ENCODE data around the gene ADAMTSL1. TPM values are rescaled to one million over a fixed set of nuclear protein-coding genes. Genes with fewer than 3 reads are reported as not detected.

Gene ADAMTSL1
- total RNA-seq, 4 donors from 2014 or later = 0.32 to 2.3 (median 1.3) TPM

DNA sequence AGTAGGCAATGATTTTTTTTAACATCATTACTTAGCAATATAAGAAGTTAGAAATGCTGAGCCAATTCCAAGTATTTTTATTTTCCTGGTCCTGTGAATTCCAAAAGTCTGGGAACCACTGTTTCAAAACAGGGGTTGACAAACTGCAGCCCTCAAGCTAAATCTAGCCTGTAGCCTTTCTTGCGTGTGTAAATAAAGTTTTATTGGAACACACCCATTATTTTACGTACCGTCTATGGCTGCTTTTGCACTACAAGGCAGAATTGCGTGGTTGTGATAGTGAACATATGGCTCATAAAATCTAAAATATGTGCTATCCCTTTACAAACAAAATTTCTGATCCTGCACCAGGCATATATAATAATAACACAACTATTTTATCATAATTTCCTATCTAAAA is 280.0 kb downstream of the ADAMTSL1 start:
- no peak overlapping the region for H3K4me3 ChIP-seq
- no peak for DNase-seq (ENCODE audit: low spot score in 2 of 2)
- no peak for TF ChIP-seq POLR2AphosphoS5 (IDR thresholded peaks at IDR 0.05)
- H3K27me3 ChIP-seq = no peaks in the 10 kb centered on the region
- H3K27ac ChIP-seq = no peak overlapping the region
- H3K36me3 ChIP-seq = no peaks in the 10 kb centered on the region
- no peaks in the 10 kb centered on the region for H3K9me3 ChIP-seq
- H3K4me1 ChIP-seq = no peaks in the 10 kb centered on the region
- WGBS = 88% methylated on average over 4 of the region's 4 CpGs

DNA sequence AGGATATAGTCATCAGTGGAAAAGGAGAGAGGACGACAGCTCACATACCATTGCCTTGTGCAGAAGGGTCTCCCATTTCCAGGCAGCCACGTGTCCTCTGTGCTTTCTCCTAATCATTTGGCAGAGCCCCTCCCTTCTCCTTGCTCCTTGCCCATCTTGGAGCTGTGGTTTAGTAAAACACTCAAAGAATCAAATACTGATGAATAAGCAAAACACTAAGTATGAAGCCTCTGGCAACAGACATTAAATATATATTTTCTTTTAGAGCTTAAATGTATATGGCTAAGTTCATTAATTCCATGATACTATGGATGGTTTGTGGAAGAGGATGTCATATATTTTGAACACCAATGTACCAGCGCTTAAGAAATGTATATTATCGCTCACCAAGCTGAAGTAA is 280.6 kb downstream of the ADAMTSL1 start:
- no peaks in the 10 kb centered on the region for H3K9me3 ChIP-seq
- no peak overlapping the region for H3K4me3 ChIP-seq
- no peaks in the 10 kb centered on the region for H3K27me3 ChIP-seq
- H3K4me1 ChIP-seq = no peaks in the 10 kb centered on the region
- no peak overlapping the region for H3K27ac ChIP-seq
- WGBS = 88% methylated on average over 4 of the region's 4 CpGs
- TF ChIP-seq POLR2A (IDR thresholded peaks at IDR 0.05) = no peak
- TF ChIP-seq POLR2AphosphoS5 (IDR thresholded peaks at IDR 0.05) = no peak
- no peak for TF ChIP-seq EP300 (IDR thresholded peaks at IDR 0.05)
- TF ChIP-seq, protein P1, sequence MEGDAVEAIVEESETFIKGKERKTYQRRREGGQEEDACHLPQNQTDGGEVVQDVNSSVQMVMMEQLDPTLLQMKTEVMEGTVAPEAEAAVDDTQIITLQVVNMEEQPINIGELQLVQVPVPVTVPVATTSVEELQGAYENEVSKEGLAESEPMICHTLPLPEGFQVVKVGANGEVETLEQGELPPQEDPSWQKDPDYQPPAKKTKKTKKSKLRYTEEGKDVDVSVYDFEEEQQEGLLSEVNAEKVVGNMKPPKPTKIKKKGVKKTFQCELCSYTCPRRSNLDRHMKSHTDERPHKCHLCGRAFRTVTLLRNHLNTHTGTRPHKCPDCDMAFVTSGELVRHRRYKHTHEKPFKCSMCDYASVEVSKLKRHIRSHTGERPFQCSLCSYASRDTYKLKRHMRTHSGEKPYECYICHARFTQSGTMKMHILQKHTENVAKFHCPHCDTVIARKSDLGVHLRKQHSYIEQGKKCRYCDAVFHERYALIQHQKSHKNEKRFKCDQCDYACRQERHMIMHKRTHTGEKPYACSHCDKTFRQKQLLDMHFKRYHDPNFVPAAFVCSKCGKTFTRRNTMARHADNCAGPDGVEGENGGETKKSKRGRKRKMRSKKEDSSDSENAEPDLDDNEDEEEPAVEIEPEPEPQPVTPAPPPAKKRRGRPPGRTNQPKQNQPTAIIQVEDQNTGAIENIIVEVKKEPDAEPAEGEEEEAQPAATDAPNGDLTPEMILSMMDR (IDR thresholded peaks at IDR 0.05) = no peak
- H3K36me3 ChIP-seq = no peaks in the 10 kb centered on the region
- no peak for DNase-seq (ENCODE audit: low spot score in 2 of 2)

DNA sequence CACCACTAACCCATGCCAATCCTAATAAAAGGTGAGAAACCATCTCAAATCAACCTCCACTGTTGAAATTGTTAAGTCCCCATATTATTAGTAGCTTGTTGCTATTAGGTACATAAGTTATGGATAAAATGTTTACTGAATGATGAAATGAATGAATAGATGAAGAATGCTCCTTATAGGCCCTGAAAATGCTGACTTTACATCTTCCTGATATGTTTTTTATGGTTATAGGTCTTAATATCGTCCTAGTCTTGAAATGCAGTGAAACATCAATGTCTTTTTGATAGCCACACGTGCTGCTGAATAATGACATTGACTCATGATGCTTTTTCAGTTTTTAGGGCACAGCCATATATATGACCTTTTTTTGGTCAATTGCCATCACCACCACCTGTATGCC is 281.3 kb downstream of the ADAMTSL1 start:
- TF ChIP-seq POLR2AphosphoS5 (IDR thresholded peaks at IDR 0.05) = no peak
- no peak for TF ChIP-seq POLR2A (IDR thresholded peaks at IDR 0.05)
- TF ChIP-seq, protein P1 (IDR thresholded peaks at IDR 0.05) = no peak
- TF ChIP-seq EP300 (IDR thresholded peaks at IDR 0.05) = no peak
- H3K4me3 ChIP-seq = no peak overlapping the region
- H3K4me1 ChIP-seq = no peaks in the 10 kb centered on the region
- WGBS = 99% methylated on average over 2 of the region's 2 CpGs
- no peaks in the 10 kb centered on the region for H3K27me3 ChIP-seq
- no peaks in the 10 kb centered on the region for H3K9me3 ChIP-seq
- no peaks in the 10 kb centered on the region for H3K36me3 ChIP-seq
- DNase-seq (ENCODE audit: low spot score in 2 of 2) = no peak
- H3K27ac ChIP-seq = no peak overlapping the region

DNA sequence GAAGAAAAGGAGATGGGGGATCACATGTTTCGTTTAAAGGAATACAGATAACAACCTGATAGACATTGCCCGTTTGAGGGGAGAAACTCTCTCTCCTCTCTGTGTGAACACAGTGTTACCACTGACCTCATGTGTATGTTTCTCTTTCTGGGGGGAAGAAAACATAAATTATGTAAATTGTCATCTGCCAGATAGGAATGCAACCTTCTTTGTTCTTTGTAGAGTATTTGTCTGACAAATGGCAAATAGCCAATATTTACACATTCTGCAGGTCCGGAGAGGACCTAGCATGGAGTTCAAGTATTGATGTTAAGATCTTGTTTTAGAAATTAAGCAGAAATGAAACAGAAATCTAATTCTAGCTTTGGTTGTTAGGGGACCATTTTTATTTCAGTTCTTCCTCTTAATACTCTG is 282.8 kb downstream of the ADAMTSL1 start:
- WGBS = 70% methylated on average over 3 of the region's 3 CpGs
- DNase-seq (ENCODE audit: low spot score in 2 of 2) = no peak

DNA sequence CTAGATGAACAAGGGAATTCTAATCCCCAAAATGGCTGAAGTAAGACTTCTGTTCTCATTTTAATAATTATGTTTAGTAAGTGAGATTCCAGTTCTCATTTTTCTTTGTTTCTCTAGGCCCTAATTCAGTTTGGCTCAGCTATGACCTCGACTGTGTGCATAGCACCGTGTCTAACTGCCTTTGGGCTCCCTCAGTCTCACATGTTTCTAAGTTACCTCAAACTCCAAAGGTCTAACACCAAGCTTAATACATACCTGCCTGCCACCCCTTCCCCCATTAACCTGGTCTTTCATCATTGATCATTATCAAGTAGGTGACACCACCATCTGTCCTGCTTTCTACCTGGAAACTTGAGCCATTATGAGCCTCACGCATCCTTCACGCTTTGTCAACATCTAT is 285.9 kb downstream of the ADAMTSL1 start:
- no peaks in the 10 kb centered on the region for H3K36me3 ChIP-seq
- WGBS = 87% methylated on average over 4 of the region's 4 CpGs
- H3K27me3 ChIP-seq = no peaks in the 10 kb centered on the region
- no peak overlapping the region for H3K4me3 ChIP-seq
- TF ChIP-seq POLR2A (IDR thresholded peaks at IDR 0.05) = no peak
- TF ChIP-seq EP300 (IDR thresholded peaks at IDR 0.05) = no peak
- TF ChIP-seq POLR2AphosphoS5 (IDR thresholded peaks at IDR 0.05) = no peak
- TF ChIP-seq, protein P1 (IDR thresholded peaks at IDR 0.05) = no peak
- H3K4me1 ChIP-seq = no peaks in the 10 kb centered on the region
- no peak for DNase-seq (ENCODE audit: low spot score in 2 of 2)
- H3K9me3 ChIP-seq = no peaks in the 10 kb centered on the region
- H3K27ac ChIP-seq = no peak overlapping the region

More for the DNA sequence above, 282.8 kb downstream of the ADAMTSL1 start:
- Histone ChIP-seq H3K9me3 (no peaks in the 10 kb centered on the region), H3K27me3 (no peaks in the 10 kb centered on the region), H3K27ac (no peak overlapping the region), H3K4me3 (no peak overlapping the region), H3K36me3 (no peaks in the 10 kb centered on the region), H3K4me1 (no peaks in the 10 kb centered on the region)
- no peak for TF ChIP-seq POLR2AphosphoS5 (IDR thresholded peaks at IDR 0.05)
- no peak for TF ChIP-seq EP300 (IDR thresholded peaks at IDR 0.05)
- no peak for TF ChIP-seq POLR2A (IDR thresholded peaks at IDR 0.05)
- TF ChIP-seq, protein P1 (IDR thresholded peaks at IDR 0.05) = no peak

DNA sequence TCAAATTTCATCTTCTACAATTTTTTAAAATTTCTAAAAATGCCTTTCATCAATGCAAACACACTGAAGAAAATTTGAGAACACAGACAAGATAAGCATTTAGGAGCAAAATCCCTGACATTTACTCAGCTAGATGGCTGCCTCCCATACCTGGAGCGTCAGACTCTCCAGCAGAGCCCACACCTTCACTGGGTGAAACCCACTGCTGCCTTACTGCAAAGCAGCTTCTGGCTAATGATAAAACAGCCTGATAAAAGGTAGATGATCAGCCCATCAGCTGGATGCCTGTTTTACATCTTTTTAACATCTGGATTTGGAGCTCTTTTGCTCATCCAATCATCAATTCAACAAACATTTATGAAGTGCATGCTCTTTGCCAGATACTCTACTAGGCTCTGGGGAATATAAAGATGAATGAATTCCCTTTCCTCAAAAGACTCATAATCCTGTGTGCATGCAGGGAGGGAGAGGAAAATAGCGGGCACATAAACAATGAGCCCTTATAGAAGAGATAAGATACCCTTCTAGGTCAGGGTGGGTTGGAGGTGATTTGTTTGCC is 287.9 kb downstream of the ADAMTSL1 start:
- H3K36me3 ChIP-seq = no peaks in the 10 kb centered on the region
- H3K4me1 ChIP-seq = no peaks in the 10 kb centered on the region

More for the DNA sequence above, 287.9 kb downstream of the ADAMTSL1 start:
- Histone ChIP-seq H3K27ac (no peak overlapping the region), H3K4me3 (no peak overlapping the region), H3K9me3 (no peaks in the 10 kb centered on the region), H3K27me3 (no peaks in the 10 kb centered on the region)
- TF ChIP-seq EP300 (IDR thresholded peaks at IDR 0.05) = no peak
- no peak for TF ChIP-seq POLR2A (IDR thresholded peaks at IDR 0.05)
- TF ChIP-seq POLR2AphosphoS5 (IDR thresholded peaks at IDR 0.05) = no peak
- TF ChIP-seq, protein P1 (IDR thresholded peaks at IDR 0.05) = no peak
- 83% methylated on average over 2 of the region's 2 CpGs for WGBS
- no peak for DNase-seq (ENCODE audit: low spot score in 2 of 2)

Data from suprapubic skin (tissue), 4 donors.